ENCODE results near the gene SBK1.

GRCh38 chr16:28257256-28257655 lies 35.1 kb upstream of the SBK1 start:
- TF ChIP-seq POLR2A (IDR thresholded peaks at IDR 0.05) (no peak), CTCF (IDR thresholded peaks at IDR 0.05) (no peak)
